HCT116 (cell line): ENCODE data around the gene MIER2. TPM values are rescaled to one million over a fixed set of nuclear protein-coding genes. Genes with fewer than 3 reads are reported as not detected.

Experiments
- ATAC-seq: fragments of 200-7000 bp; cut with Tn5 transposase; 2 replicates; pipeline ENCODE4 v1.9.1; 2020; ENCODE audit warnings: mild to moderate bottlenecking, moderate library complexity
- BruUV-seq: library from RNA; stranded (reverse); fragments of 400-500 nt; replicated peaks from 2 replicates; lab custom pipeline; 2021; lab: Mats Ljungman, UMichigan
- CTCF ChIA-PET: fragments of 300-600 bp; sonication (Branson Sonifier 250); formaldehyde crosslinking; loops from one replicate; lab custom pipeline; 2021; ENCODE audit warnings: antibody characterized with exemption; lab: Charles Lee
- POLR2A ChIA-PET: fragments of 300-600, 350-600 bp; sonication (Branson Sonifier 250); formaldehyde crosslinking; loops from one replicate; lab custom pipeline; 2021; ENCODE audit warnings: antibody characterized with exemption; lab: Charles Lee
- RAD21 ChIA-PET, 2 experiments: fragments of 300-600 bp; sonication (Branson Sonifier 250); formaldehyde crosslinking; loops; one replicate each; lab custom pipeline; 2023; ENCODE audit warnings: low total read pairs in 2 of 2; ENCODE audit not compliant: uncharacterized antibody in 2 of 2, unreplicated experiment in 2 of 2, low non-redundant PET in 1 of 2; lab: Charles Lee
- DNase-seq: peaks from one replicate; pipeline ENCODE4 v3.0.0-alpha.2; 2010; ENCODE audit warnings: low read depth, low spot score
- H2AFZ ChIP-seq: fragments of 200-600 bp; shearing (Covaris generic), sonication (generic); 2 replicates; pipeline ENCODE4 v1.6.1; 2017; ENCODE audit warnings: low read depth, mixed run types, mixed read lengths, antibody characterized with exemption, low read length; ENCODE audit not compliant: poor library complexity, severe bottlenecking
- H3K27ac ChIP-seq: 2 replicates; pipeline ENCODE4 v1.5.1; 2012; ENCODE audit warnings: low read depth, low read length
- H3K27me3 ChIP-seq: fragments of 200-600 bp; sonication (generic); 2 replicates; pipeline ENCODE4 v1.6.1; 2016; ENCODE audit warnings: mixed run types, low read length, mixed read lengths; ENCODE audit not compliant: insufficient read depth
- H3K36me3 ChIP-seq, 2 experiments: fragments of 200-500 bp in 1 of 2; fragments of 200-600 bp in 1 of 2; sonication (Bioruptor generic) in 1 of 2; sonication (generic) in 1 of 2; 2 replicates each; pipeline versions ENCODE4 v1.5.1 to v1.6.1; 2014 to 2016; ENCODE audit warnings: low read length in 2 of 2, inconsistent platforms in 1 of 2, mixed read lengths in 1 of 2, mixed run types in 1 of 2; ENCODE audit not compliant: insufficient read depth in 2 of 2, control insufficient read depth in 1 of 2
- H3K4me1 ChIP-seq, 2 experiments: fragments of 200-600 bp in 1 of 2; sonication (generic) in 1 of 2; 2 replicates each; pipeline versions ENCODE4 v1.5.1 to v1.6.1; 2012 to 2017; ENCODE audit warnings: low read length in 2 of 2, inconsistent platforms in 1 of 2, mild to moderate bottlenecking in 1 of 2, mixed read lengths in 1 of 2, mixed run types in 1 of 2, moderate library complexity in 1 of 2; ENCODE audit not compliant: insufficient read depth in 2 of 2, control insufficient read depth in 1 of 2
- H3K4me2 ChIP-seq: fragments of 200-600 bp; sonication (generic); 2 replicates; pipeline ENCODE4 v1.6.1; 2017; ENCODE audit warnings: mixed run types, low read length, mixed read lengths
- H3K4me3 ChIP-seq, 2 experiments: fragments of 200-600 bp in 1 of 2; sonication (generic) in 1 of 2; replicated peaks in 1 of 2; 2 replicates each; pipeline ENCODE4 v1.5.1; 2011 to 2016; ENCODE audit warnings: low read length in 2 of 2, control low read depth in 1 of 2, low read depth in 1 of 2, mild to moderate bottlenecking in 1 of 2, mixed read lengths in 1 of 2, mixed run types in 1 of 2
- H3K79me2 ChIP-seq: fragments of 200-600 bp; sonication (generic); 2 replicates; pipeline ENCODE4 v1.6.1; 2017; ENCODE audit warnings: mild to moderate bottlenecking, mixed run types, low read length, moderate library complexity, mixed read lengths; ENCODE audit not compliant: insufficient read depth
- H3K9ac ChIP-seq: fragments of 200-600 bp; sonication (generic); 2 replicates; pipeline ENCODE4 v1.6.1; 2016; ENCODE audit warnings: low read length, mixed read lengths
- H3K9me2 ChIP-seq: fragments of 200-600 bp; sonication (generic), shearing (Covaris generic); 2 replicates; pipeline ENCODE4 v1.6.1; 2017; ENCODE audit warnings: mixed run types, mild to moderate bottlenecking, moderate library complexity; ENCODE audit not compliant: insufficient read depth
- H3K9me3 ChIP-seq, 2 experiments: fragments of 200-500 bp in 1 of 2; fragments of 200-600 bp in 1 of 2; sonication (Bioruptor generic) in 1 of 2; sonication (generic) in 1 of 2; 2 replicates each; pipeline ENCODE4 v1.6.1; 2014 to 2017; ENCODE audit warnings: low read length in 2 of 2, mixed read lengths in 2 of 2, inconsistent platforms in 1 of 2, low read depth in 1 of 2, mild to moderate bottlenecking in 1 of 2, mixed run types in 1 of 2, moderate library complexity in 1 of 2; ENCODE audit not compliant: control insufficient read depth in 1 of 2, insufficient read depth in 1 of 2
- H4K20me1 ChIP-seq: fragments of 200-600 bp; sonication (generic), shearing (Covaris generic); 2 replicates; pipeline ENCODE4 v1.6.1; 2017; ENCODE audit warnings: mixed run types, mild to moderate bottlenecking, moderate library complexity; ENCODE audit not compliant: insufficient read depth
- ELF1 ChIP-seq: IDR thresholded peaks from 2 replicates; pipeline ENCODE4 v1.6.1; 2012; ENCODE audit warnings: low read depth, borderline replicate concordance
- EZH2phosphoT487 ChIP-seq: fragments of 200-600 bp; IDR thresholded peaks from 2 replicates; pipeline ENCODE4 v1.6.1; 2018; ENCODE audit warnings: antibody characterized with exemption, borderline replicate concordance
- POLR2A ChIP-seq: IDR thresholded peaks from 2 replicates; pipeline ENCODE4 v1.7.0; 2011; ENCODE audit warnings: borderline replicate concordance; ENCODE audit not compliant: insufficient read depth, insufficient read length; ENCODE audit errors: extremely low read depth
- SIN3A ChIP-seq: IDR thresholded peaks from 2 replicates; pipeline ENCODE4 v1.6.1; 2012; ENCODE audit warnings: low read depth
- SRF ChIP-seq: IDR thresholded peaks from 2 replicates; pipeline ENCODE4 v1.6.1; 2012; ENCODE audit warnings: low read depth
- YY1 ChIP-seq: IDR thresholded peaks from 2 replicates; pipeline ENCODE4 v1.6.1; 2011; ENCODE audit warnings: low read length, low read depth, moderate library complexity, mild to moderate bottlenecking; ENCODE audit not compliant: insufficient replicate concordance; ENCODE audit errors: extremely low read depth
- ZBTB33 ChIP-seq: IDR thresholded peaks from 2 replicates; pipeline ENCODE4 v1.6.1; 2011; ENCODE audit warnings: mild to moderate bottlenecking, low read length, moderate library complexity; ENCODE audit not compliant: insufficient replicate concordance; ENCODE audit errors: extremely low read depth
- ZFX ChIP-seq: fragments of 450-650 bp; IDR thresholded peaks from 2 replicates; pipeline ENCODE4 v1.6.1; 2017
- intact Hi-C: fragments of 100-400 bp; cut with micrococcal nuclease; formaldehyde crosslinking; loops from 2 replicates; pipeline ENCODE4 v1.10.0; 2022
- total RNA-seq: library from RNA; stranded (reverse); gene quantifications from one replicate; pipeline ENCODE4 v1.2.1, GENCODE V29; 2021; ENCODE audit not compliant: unreplicated experiment

Gene MIER2
- total RNA-seq, 1 experiment from 2014 or later: 41.5 TPM

GRCh38 chr19:374886-375235, 30.3 kb upstream of the MIER2 start:
- H3K27me3 ChIP-seq: no peaks in the 10 kb centered on the region
- H3K9me2 ChIP-seq: no peaks in the 10 kb centered on the region
- ATAC-seq (no peak), DNase-seq (no peak)
- no peak overlapping the region for H2AFZ ChIP-seq
- ChIA-PET CTCF (interaction anchor here (0.5 kb wide), 1 partner anchor 131 kb away, joined by 4 read pairs; no protein-coding TSS in a partner anchor), POLR2A (no interaction called here), RAD21 (no interaction called here)
- no peak overlapping the region for H3K4me3 ChIP-seq
- H4K20me1 ChIP-seq: no peaks in the 10 kb centered on the region
- no peaks in the 10 kb centered on the region for H3K9me3 ChIP-seq
- H3K27ac ChIP-seq: no peak overlapping the region
- peaks cover 3 to 5% of the 10 kb centered on the region in 2 experiments; a peak in 2 of 4 replicates for H3K4me1 ChIP-seq
- no peak overlapping the region for H3K9ac ChIP-seq
- TF ChIP-seq SIN3A (no peak), ELF1 (no peak), EZH2phosphoT487 (no peak), YY1 (no peak), ZBTB33 (no peak), POLR2A (no peak), ZFX (no peak), SRF (no peak)
- no peaks in the 10 kb centered on the region for H3K36me3 ChIP-seq
- no peak overlapping the region for H3K4me2 ChIP-seq
- no TSS peak for BruUV-seq
- intact Hi-C loops: no loop called here
- no peaks in the 10 kb centered on the region for H3K79me2 ChIP-seq
